Cerebellar cortex (tissue), 1 donor: Measurements from ENCODE around the gene KRT33A.

ENCODE experiments used
- DNase-seq: peaks from one replicate; pipeline ENCODE4 v3.0.0-alpha.2; 2015; ENCODE audit warnings: low spot score

Gene KRT33A

DNA sequence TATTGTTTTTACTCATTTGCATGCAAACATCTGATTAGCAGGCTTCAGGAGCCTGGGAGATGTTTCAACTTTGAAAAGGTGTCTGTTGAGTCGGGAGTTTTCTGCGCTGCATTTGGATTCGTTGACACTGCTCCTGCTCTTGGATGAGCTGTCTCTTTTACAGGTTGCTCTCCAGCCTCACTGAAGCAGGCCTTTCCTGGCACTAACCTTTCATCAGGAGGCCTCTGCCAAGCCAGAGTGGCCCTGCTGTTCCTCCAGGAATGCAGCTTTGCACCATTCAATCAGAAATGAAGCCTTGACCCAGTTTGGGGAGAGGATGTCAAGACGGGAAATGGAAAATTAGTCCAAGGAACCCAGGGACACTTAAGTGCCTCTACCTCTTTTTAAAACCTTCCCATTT lies 47.6 kb downstream of the KRT33A start:
- DNase-seq = peak; percentile 76

DNA sequence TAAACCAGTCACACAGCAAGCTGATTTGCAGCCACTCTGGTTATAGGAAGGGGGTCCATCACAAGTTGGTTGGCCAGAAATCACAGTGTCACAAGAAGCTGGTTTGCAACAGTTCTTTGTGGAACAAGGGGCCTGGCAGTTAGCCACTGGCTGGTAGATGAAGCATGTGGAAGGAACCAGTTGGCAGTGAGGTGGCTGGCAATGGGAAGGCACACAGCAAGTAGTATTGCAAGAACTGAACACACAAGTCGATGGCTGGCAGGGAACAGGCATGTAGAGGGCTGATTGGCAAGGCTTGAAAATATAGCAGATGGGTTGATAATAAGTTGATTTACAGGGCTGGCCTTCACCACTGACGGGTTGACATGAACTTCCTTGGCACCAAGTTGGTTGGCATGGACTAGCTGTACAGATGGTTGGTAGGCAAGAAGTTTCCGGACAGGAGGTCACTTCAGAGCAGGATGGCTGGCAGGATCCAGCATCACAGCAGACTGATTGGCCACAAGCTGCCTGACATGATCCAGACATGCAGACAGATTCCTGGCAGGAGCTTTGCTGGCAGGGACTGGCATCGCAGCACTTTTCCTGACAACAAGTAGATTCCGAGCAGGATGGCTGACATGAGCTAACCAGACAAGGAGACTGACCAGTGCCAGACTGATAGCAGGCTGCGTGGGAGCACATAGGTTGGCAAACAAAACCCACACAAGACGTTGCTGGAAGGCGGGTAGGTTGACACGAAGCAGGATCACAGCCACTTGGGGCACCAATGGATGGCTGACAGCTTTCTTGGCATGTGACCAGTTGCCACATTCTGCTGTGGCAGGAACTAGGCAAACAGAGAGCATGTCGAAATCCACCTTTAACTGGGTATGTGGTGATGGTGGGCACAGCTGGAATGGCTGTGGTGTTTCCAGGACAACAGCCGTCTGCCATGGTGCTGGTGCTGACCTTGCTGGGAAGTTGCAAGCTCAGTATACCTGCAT lies 48.4 kb downstream of the KRT33A start, which contains the start of gene KRTAP29-1:
KRTAP29-1 (minus strand) TSS at position 936 of the 986 bp plus-strand sequence; CDS start at position 936, 0 bp downstream.
- DNase-seq = peak; percentile 98

DNA sequence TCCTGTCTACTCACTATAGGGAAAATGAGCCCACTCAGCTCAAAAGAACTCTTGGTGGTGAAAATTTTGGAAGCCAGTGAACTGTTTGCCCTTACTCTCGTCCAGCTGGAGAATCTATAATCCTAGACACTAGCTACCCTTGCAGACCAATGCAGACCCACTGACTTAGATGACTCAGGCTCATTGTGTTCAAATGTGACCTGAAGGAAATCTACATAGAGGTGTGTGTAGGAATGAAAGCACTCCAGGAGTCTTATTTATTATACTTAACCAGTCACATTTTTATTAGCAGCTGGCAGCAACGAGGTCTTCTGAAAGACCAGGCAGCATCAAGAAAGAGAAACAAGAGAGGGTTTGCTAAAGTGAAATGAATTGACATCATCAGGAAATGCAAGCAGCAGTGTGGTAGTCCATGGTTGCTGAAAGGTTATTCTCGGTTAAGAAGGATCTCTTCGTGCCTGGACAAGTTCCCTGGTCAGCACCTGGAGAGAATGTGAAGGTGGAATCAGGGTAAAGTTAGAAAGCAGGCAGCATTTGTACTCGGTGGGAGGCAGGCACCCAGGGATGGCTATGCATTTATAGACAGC lies 49.3 kb downstream of the KRT33A start:
- no peak for DNase-seq

- no peak for DNase-seq
These were observed 52.0 kb downstream of the KRT33A start for GRCh38 chr17:41298458-41299135.

DNA sequence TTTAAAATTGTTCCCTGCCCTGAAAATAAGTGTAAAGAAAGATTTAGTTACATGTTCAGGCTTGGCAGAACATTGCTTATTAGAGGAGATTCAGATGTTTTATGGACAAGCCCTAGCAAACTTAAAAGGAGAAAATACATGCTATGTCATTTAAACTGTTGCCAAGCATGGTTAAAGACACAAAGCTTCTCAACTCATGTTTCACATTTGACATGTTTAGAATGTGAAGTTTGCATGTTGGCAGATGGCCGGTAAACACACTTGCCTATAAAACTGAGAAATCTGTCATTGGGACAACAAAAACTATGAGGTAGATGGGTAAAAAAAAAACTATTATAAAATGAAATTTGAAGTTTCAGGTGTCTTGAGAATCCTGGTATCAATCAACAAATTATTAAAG lies 53.8 kb downstream of the KRT33A start:
- DNase-seq = no peak
